Adrenal gland (tissue), 12 donors: Measurements from ENCODE around the gene DEDD2. TPM values are rescaled to one million over a fixed set of nuclear protein-coding genes. Genes with fewer than 3 reads are reported as not detected.

ENCODE experiments used
- DNase-seq, 7 donors: peaks; one replicate each; pipeline ENCODE4 v3.0.0-alpha.2; 2019 to 2020
- H3K27ac ChIP-seq, 5 donors: fragments of 200-600 bp; sonication (generic) in 4 of 5; 1 replicate in 3 of 5; 2 replicates in 2 of 5; pipeline versions ENCODE4 v1.5.1 to v1.8.0; 2016 to 2020; ENCODE audit warnings: mild to moderate bottlenecking in 1 of 5
- H3K27me3 ChIP-seq: fragments of 200-600 bp; 2 replicates; pipeline ENCODE4 v1.8.0; 2021
- H3K36me3 ChIP-seq, 2 donors: fragments of 200-600 bp; replicated peaks in 1 of 2; 1 replicate in 1 of 2; 2 replicates in 1 of 2; pipeline versions ENCODE4 v1.5.1 to v1.8.0; 2018 to 2022
- H3K4me1 ChIP-seq, 2 donors: fragments of 200-600 bp; replicated peaks in 1 of 2; 1 replicate in 1 of 2; 2 replicates in 1 of 2; pipeline versions ENCODE4 v1.5.1 to v1.8.0; 2018 to 2021
- H3K4me3 ChIP-seq, 4 donors: fragments of 200-600 bp; sonication (generic) in 3 of 4; one replicate each; pipeline ENCODE4 v1.5.1; 2016 to 2018
- H3K9me3 ChIP-seq, 3 donors: fragments of 200-600 bp; sonication (generic) in 1 of 3; replicated peaks in 1 of 3; 1 replicate in 2 of 3; 2 replicates in 1 of 3; pipeline versions ENCODE4 v1.5.1 to v1.8.0; 2016 to 2021
- POLR2A ChIP-seq, 2 donors: fragments of 450-650 bp; IDR thresholded peaks; one replicate each; pipeline ENCODE4 v1.6.1; 2017; ENCODE audit warnings: antibody characterized with exemption in 2 of 2, mild to moderate bottlenecking in 2 of 2, moderate library complexity in 1 of 2
- WGBS, 4 donors: extraction: QIAGEN DNeasy Blood & Tissue Kit in 2 of 4; methylation state at CpG; one replicate each; pipeline versions ENCODE4 v1.1.5 to v1.1.7; 2013 to 2017; 5-methylcytosine and 5-hydroxymethylcytosine counted together
- intact Hi-C, 2 donors: fragments of 100-400 bp; cut with DNase I; formaldehyde crosslinking; loops; one replicate each; pipeline versions ENCODE4 v1.14.1 to v1.15.0; 2022 to 2023
- polyA plus RNA-seq, 3 donors: library from polyadenylated mRNA; stranded (reverse); fragments of 200-250 nt in 2 of 3; fragments of 350-450 nt in 1 of 3; fragmentation: Illumina TruSeq in 1 of 3; extraction: RNeasy Lipid Tissue Mini Kit (QIAGEN cat#74804) in 1 of 3; gene quantifications; one replicate each; pipeline ENCODE4 v1.2.3, GENCODE V29; 2013 to 2014
- total RNA-seq, 9 donors: library from RNA; depleted of rRNA in 4 of 9; stranded (reverse); fragments of >200 nt in 4 of 9; fragments of 120-200 nt in 1 of 9; fragmentation: NEBNext Ultra II Directional in 1 of 9; extraction: Animal tissue kit (Norgen Biotek cat#: 25700) in 1 of 9; gene quantifications; one replicate each; pipeline versions ENCODE4 v1.1.0 to v1.2.4, GENCODE V29; 2013 to 2023
- TF ChIP-seq, protein P1 (sequence below), 6 experiments: fragments of 450-650 bp in 4 of 6; fragments of 200-600 bp in 2 of 6; sonication (generic) in 1 of 6; IDR thresholded peaks; 1 replicate in 5 of 6; 2 replicates in 1 of 6; pipeline versions ENCODE4 v1.5.1 to v1.8.0; 2016 to 2021; ENCODE audit warnings: antibody characterized with exemption in 6 of 6, mild to moderate bottlenecking in 2 of 6, moderate library complexity in 1 of 6
- donor health status: healthy with polysubstance abuse.
- donor health status: Bipolar disorder and iron deficiency.
- donor health status: DM: yes; HTN: yes; CAD: no.
- donor health status: DM: no; HTN: no; CAD: no.
- donor health status: DM: no; HTN: no; CAD: no.
- donor health status: DM: yes; HTN: yes; CAD: no.

The DEDD2 gene
- total and polyA plus RNA-seq, 12 donors, result 26.0 to 54.8 (median 31.5) TPM

DNA sequence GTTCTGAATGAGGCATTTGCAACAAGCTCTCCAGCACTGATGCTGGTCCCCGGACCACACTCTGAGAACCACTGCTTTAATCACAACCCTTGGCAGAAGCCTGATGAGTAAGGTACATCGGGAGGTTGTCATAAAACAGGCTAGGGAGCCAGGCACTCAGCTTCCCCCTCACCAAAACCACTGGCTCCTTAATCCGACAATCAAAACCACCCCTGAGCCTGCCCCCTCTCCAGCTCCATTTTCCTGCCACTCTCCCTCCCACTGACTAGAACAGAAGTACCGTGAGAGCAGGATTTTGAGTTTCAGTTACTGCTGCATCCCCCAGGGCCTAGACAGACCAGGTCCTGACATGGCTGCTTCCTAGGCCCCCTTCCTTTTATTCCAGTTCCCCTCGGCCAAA is 17.7 kb upstream of the DEDD2 start:
- Histone ChIP-seq H3K36me3 (peaks cover 0 to 67% of the 10 kb centered on the region in 2 donors), H3K4me3 (no peak overlapping the region), H3K4me1 (peaks cover 4 to 6% of the 10 kb centered on the region in 2 donors), H3K9me3 (no peaks in the 10 kb centered on the region), H3K27me3 (no peaks in the 10 kb centered on the region), H3K27ac (no peak overlapping the region)
- 80 to 88% (median 83%) methylated on average over 5 of the region's 5 CpGs for WGBS, 4 donors
- TF ChIP-seq, protein P1, sequence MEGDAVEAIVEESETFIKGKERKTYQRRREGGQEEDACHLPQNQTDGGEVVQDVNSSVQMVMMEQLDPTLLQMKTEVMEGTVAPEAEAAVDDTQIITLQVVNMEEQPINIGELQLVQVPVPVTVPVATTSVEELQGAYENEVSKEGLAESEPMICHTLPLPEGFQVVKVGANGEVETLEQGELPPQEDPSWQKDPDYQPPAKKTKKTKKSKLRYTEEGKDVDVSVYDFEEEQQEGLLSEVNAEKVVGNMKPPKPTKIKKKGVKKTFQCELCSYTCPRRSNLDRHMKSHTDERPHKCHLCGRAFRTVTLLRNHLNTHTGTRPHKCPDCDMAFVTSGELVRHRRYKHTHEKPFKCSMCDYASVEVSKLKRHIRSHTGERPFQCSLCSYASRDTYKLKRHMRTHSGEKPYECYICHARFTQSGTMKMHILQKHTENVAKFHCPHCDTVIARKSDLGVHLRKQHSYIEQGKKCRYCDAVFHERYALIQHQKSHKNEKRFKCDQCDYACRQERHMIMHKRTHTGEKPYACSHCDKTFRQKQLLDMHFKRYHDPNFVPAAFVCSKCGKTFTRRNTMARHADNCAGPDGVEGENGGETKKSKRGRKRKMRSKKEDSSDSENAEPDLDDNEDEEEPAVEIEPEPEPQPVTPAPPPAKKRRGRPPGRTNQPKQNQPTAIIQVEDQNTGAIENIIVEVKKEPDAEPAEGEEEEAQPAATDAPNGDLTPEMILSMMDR (IDR thresholded peaks at IDR 0.05), result no peak
- TF ChIP-seq POLR2A (IDR thresholded peaks at IDR 0.05), result no peak
- no peak for DNase-seq
- intact Hi-C loops, result loop anchor here in 1 of 2 donors (10.0 kb wide), 1 partner anchor 100 kb away; the partner anchor contains the start of gene POU2F2

DNA sequence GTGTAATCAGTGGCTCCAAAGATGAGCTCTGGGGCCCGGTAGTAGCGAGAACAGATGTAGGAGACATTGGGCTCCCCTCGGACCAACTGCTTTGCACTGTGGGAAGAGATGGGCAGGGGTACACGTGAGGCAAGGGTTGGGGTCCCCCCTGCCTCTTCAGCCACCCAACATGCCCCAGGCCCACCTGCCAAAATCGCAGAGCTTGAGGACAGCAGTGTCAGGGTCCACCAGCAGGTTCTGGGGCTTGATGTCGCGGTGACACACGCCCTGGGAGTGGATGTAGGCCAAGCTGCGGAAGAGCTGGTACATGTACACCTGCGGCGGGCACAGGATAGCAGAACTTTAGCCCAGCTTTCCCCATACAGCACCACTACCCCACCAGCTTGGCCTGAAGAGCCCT is 16.9 kb upstream of the DEDD2 start:
- intact Hi-C loops, result loop anchor here in 1 of 2 donors (10.0 kb wide), 1 partner anchor 100 kb away; the partner anchor contains the start of gene POU2F2
- WGBS, 4 donors, result 92 to 94% (median 93%) methylated on average over 5 to 11 of the region's 11 CpGs
- H3K36me3 ChIP-seq, result peaks cover 0 to 74% of the 10 kb centered on the region in 2 donors

DNA sequence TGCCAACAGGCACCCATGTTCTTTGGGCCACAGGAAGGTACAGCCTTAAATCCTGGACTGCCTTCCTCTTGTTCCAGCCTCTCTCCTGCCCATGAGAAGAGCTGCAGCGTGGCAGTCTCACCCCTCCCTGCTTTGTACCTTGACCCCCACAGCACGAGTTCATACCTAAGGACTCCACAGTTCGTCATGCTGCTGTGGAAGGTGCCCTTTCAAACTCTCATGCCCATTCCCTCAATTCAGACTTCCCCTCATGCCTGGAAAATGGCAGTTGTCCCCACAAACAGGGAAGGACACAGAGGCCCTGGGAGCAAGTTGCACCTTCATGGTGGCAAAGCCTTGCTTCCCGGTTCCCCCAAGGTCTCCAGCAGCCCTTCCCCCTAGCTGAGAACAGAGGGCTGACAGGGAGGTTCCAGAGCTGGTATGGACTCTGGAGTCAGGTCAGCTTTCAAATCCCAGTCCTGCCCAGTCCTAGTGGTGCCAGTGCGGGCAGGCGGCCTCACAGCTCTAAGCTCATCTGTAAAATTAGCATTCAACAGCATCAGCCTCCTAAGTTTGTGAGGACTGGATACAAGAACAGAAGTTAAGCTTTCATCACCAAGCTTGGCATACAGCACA is 16.3 kb upstream of the DEDD2 start:
- peaks cover 6 to 11% of the 10 kb centered on the region in 2 donors for H3K4me1 ChIP-seq
- intact Hi-C loops, result loop anchor here in 1 of 2 donors (10.0 kb wide), 1 partner anchor 99 kb away; the partner anchor contains the start of gene POU2F2
- TF ChIP-seq POLR2A (IDR thresholded peaks at IDR 0.05), result no peak
- TF ChIP-seq, protein P1 (IDR thresholded peaks at IDR 0.05), result no peak
- no peak for DNase-seq
- no peak overlapping the region for H3K4me3 ChIP-seq
- H3K27me3 ChIP-seq, result no peaks in the 10 kb centered on the region
- no peaks in the 10 kb centered on the region for H3K9me3 ChIP-seq
- WGBS, 4 donors, result 52 to 68% (median 60%) methylated on average over 5 to 6 of the region's 6 CpGs
- H3K36me3 ChIP-seq, result peaks cover 0 to 78% of the 10 kb centered on the region in 2 donors
- H3K27ac ChIP-seq, result peak overlapping the region in 1 of 5 donors; percentile 61

More for the DNA sequence above, 16.9 kb upstream of the DEDD2 start:
- H3K27me3 ChIP-seq, result no peaks in the 10 kb centered on the region
- no peak for DNase-seq
- H3K4me3 ChIP-seq, result no peak overlapping the region
- TF ChIP-seq, protein P1 (IDR thresholded peaks at IDR 0.05), result no peak
- no peak for TF ChIP-seq POLR2A (IDR thresholded peaks at IDR 0.05)
- H3K9me3 ChIP-seq, result no peaks in the 10 kb centered on the region
- peaks cover 6 to 11% of the 10 kb centered on the region in 2 donors for H3K4me1 ChIP-seq
- H3K27ac ChIP-seq, result no peak overlapping the region

DNA sequence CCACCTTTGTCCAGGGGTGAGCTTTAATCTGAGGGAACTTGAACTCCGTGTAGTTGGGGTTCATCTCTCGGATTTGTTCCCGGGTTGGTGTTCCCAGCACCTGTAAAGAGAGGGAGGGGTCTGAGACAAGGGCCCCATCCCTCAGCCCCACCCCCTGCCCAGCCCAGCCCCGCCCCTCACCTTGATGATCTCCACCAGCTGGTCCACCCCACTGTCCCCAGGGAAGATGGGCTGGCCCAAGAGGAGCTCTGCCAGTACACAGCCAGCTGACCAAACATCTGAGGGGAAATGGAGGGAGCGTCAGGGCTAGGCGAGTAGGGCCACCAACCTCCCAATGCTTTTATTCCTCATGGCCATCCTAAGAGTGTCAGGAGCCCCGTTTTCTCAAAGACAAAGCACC is 15.6 kb upstream of the DEDD2 start:
- H3K27me3 ChIP-seq, result no peaks in the 10 kb centered on the region
- WGBS, 4 donors, result 73 to 81% (median 74%) methylated on average over 2 to 7 of the region's 7 CpGs
- DNase-seq, result no peak
- H3K4me3 ChIP-seq, result no peak overlapping the region
- no peaks in the 10 kb centered on the region for H3K9me3 ChIP-seq
- peak overlapping the region in 1 of 5 donors; percentile 61 for H3K27ac ChIP-seq
- H3K36me3 ChIP-seq, result peaks cover 0 to 79% of the 10 kb centered on the region in 2 donors
- intact Hi-C loops, result loop anchor here in 1 of 2 donors (10.0 kb wide), 1 partner anchor 98 kb away; the partner anchor contains the start of gene POU2F2
- H3K4me1 ChIP-seq, result peaks cover 6 to 11% of the 10 kb centered on the region in 2 donors
- TF ChIP-seq, protein P1 (IDR thresholded peaks at IDR 0.05), result no peak
- no peak for TF ChIP-seq POLR2A (IDR thresholded peaks at IDR 0.05)
